GM18502 (cell line): ENCODE results near the gene KIR3DL1.
"Not testable (repeated sequence)": the region's sequence is repeated elsewhere in the genome, so short reads cannot be mapped to it uniquely, and the experiment has no call there.

ENCODE experiments used
- ATAC-seq: cut with Tn5 transposase; IDR thresholded peaks from one replicate; pipeline ENCODE4 v1.9.1; 2021; ENCODE audit warnings: mild to moderate bottlenecking; ENCODE audit not compliant: unreplicated experiment, poor library complexity

KIR3DL1 gene

GRCh38 chr19:54806516-54806838, 9.8 kb upstream of the KIR3DL1 start:
- ATAC-seq = no peak

DNA sequence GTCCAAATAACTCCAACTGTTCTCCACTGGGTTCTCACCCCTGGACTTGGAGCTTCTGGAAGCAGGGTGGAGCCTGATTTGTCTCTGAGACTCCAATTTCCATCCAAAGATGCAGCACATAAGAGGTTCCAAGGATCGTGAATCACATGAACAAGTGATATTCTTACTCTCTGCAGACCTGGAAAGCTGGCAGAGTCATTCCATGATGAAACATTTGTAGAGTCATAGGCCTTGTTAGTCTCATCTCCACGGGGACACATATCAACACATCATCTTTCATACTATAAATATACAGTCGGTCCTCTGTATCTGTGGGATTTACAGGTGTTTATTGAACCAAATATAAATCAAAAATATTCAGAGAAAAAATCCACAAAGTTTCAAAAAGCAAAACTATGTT, 1.7 kb upstream of the KIR3DL1 start:
- ATAC-seq = not testable (repeated sequence)

DNA sequence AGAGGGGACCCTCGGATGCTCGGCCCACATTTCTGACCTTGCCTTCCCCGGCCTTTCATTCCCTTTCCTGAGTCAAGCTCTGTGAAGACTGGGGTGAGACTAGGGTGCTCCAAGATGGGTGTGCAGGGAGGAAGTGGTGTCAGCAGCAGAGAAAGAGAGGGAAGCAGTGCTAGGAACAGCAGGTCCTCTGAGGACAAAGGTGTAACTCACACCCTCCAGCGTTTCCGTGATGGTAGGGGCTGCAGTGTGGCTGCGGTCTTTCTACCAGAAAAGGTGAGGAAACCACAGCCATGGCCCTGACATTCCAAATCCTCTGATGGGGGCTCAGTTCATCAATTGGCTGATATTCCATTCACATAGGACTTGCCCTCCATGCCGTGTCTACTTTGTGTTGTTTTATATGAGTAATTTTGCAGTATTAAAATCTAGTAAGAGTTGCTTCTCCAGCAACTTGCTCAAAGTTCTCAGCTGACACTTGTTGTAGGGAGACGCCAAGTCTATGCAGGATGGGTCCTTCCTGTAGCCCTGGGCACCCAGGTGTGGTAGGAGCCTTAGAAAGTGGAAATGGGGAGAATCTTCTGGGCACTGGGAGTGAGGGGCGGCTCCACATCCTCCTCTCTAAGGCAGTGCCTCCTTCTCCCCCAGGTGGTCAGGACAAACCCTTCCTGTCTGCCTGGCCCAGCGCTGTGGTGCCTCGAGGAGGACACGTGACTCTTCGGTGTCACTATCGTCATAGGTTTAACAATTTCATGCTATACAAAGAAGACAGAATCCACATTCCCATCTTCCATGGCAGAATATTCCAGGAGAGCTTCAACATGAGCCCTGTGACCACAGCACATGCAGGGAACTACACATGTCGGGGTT, 1.6 kb downstream of the KIR3DL1 start:
- ATAC-seq = no peak

- ATAC-seq = not testable (repeated sequence)
Observed at GRCh38 chr19:54824416-54824815, 8.1 kb downstream of the KIR3DL1 start.

- not testable (repeated sequence) for ATAC-seq
Observed at GRCh38 chr19:54825326-54825725, 9.1 kb downstream of the KIR3DL1 start.

DNA sequence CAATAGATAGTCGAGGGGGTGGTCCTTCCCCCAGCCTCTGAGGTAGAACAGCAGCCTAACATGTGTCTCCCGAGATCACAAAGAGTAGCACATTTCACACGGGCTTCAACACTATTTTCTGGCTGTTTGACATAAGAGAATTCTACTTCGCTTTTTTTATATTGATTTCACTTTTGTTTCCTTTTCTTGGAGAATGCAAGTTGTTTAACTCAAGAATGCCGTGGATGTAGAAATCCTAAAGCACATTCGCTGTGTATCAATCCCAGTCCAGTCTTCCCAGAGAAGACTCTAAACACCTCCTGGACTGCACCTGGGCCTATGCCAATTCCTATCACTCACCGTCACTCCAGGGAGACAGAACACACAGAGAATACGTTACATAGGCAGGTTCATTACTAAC, 11.8 kb downstream of the KIR3DL1 start:
- ATAC-seq = not testable (repeated sequence)

DNA sequence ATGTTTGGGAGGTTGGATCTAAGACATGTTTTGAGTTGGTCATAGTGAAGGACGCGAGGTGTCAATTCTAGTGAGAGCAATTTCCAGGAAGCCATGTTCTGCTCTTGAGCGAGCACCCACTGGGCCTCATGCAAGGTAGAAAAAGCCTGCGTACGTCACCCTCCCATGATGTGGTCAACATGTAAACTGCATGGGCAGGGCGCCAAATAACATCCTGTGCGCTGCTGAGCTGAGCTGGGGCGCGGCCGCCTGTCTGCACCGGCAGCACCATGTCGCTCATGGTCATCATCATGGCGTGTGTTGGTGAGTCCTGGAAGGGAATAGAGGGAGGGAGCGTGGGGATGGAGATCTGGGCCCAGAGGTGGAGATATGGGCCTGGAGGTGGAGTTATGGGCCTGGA, 16.2 kb downstream of the KIR3DL1 start, which contains the start of gene KIR2DS4:
TSS of gene KIR2DS4 (plus strand) at position 181 of the 400 bp plus-strand sequence.
- not testable (repeated sequence) for ATAC-seq

- not testable (repeated sequence) for ATAC-seq
Observed at GRCh38 chr19:54835126-54835525, 18.9 kb downstream of the KIR3DL1 start.

GRCh38 chr19:54837522-54837921, 21.3 kb downstream of the KIR3DL1 start:
- ATAC-seq = not testable (repeated sequence)

DNA sequence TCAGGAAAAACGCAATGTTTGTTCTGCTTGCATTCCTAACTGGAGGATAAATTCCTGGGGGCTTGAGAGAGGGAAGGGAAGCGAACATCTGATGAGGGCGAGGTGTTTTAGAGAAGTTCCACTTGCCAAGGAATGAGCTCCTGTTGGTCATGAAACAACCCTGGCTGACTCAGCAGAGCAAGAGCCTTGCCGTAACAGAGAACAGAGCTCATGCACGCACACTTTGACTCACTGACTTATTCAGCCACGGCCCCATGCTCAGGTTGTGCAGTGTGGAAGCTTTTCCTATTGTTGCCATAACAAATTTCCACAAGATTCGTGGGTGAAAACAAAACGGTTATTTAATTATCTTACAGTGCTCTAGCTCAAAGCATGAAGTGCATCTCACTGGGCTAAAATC, 26.9 kb downstream of the KIR3DL1 start:
- not testable (repeated sequence) for ATAC-seq

DNA sequence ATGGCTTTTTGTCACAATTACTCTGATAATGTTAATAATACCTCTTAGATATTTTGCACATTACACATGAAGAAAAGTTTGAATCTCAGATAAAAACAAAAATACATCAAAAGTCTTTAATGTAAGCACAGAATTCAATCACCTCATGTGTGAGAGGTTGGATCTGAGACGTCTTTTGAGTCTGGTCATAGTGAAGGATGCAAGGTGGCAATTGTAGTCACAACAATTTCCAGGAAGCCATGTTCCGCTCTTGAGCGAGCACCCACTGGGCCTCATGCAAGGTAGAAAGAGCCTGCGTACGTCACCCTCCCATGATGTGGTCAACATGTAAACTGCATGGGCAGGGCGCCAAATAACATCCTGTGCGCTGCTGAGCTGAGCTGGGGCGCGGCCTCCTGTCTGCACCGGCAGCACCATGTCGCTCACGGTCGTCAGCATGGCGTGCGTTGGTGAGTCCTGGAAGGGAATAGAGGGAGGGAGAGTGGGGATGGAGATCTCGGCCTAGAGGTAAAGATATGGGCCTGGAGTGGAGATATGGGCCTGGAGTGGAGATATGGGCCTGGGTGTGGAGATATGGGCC, 33.9 kb downstream of the KIR3DL1 start, which contains the start of gene KIR3DL2:
TSS of gene KIR3DL2 (plus strand) at position 383 of the 580 bp plus-strand sequence. CDS start at position 416, 33 bp downstream.
- not testable (repeated sequence) for ATAC-seq

DNA sequence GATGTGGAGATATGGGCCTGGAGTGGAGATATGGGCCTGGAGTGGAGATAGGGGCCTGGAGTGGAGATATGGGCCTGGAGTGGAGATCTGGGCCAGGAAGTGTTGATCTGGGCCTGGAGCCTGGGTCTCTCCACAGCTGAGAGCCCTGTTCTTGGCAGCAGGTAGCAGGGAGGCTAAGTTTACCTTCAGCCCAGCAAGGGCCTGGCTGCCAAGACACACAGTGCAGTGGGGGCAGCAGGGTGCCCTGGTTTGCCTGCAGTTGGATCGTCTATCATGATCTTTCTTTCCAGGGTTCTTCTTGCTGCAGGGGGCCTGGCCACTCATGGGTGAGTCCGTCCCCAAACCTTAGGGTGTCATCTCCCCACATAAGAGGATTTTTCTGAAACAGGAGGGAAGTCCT, 34.7 kb downstream of the KIR3DL1 start:
- no peak for ATAC-seq

GRCh38 chr19:54851353-54851752, 35.1 kb downstream of the KIR3DL1 start:
- ATAC-seq = no peak

DNA sequence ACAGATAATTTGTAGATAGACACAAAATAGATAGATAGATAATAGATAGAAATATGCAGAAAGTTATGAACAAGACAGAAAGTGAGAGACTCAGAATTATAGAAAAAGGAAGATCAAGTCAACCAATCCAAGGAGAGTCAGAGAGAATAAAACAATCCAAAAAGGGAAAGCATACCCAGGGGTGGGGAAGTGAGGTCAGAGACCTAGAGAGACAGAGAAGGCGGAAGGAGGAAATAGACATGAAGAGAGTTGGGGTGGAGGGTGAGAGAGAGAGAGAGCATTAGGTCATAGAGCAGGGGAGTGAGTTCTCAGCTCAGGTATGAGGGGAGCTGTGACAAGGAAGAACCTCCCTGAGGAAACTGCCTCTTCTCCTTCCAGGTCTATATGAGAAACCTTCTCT, 39.0 kb downstream of the KIR3DL1 start:
- ATAC-seq = not testable (repeated sequence)

GRCh38 chr19:54858476-54858875, 42.2 kb downstream of the KIR3DL1 start:
- not testable (repeated sequence) for ATAC-seq

DNA sequence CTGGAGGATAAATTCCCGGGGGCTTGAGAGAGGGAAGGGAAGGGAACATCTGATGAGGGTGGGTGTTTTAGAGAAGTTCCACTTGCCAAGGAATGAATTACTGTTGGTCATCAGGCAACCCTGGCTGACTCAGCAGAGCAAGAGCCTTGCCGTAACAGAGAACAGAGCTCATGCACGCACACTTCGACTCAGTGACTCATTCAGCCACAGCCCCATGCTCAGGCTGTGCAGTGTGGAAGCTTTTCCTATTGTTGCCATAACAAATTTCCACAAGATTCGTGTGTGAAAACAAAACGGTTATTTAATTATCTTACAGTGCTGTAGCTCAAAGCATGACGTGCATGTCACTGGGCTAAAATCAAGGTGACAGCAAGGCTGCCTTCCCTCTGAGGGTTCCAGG, 43.2 kb downstream of the KIR3DL1 start:
- ATAC-seq = not testable (repeated sequence)

DNA sequence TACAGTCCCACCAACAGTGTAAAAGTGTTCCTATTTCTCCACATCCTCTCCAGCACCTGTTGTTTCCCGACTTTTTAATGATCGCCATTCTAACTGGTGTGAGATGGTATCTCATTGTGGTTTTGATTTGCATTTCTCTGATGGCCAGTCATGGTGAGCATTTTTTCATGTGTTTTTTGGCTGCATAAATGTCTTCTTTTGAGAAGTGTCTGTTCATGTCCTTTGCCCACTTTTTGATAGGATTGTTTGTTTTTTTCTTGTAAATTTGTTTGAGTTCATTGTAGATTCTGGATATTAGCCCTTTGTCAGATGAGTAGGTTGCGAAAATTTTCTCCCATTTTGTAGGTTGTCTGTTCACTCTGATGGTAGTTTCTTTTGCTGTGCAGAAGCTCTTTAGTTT, 47.2 kb downstream of the KIR3DL1 start:
- not testable (repeated sequence) for ATAC-seq

- no peak for ATAC-seq
Observed at GRCh38 chr19:54871696-54872095, 55.4 kb downstream of the KIR3DL1 start.

- ATAC-seq = no peak
Observed at GRCh38 chr19:54873990-54874389, 57.7 kb downstream of the KIR3DL1 start, which contains the start of gene FCAR. Gene FCAR (plus strand): TSS chr19:54874235. CDS start chr19:54874290, 55 bp downstream.

GRCh38 chr19:54875506-54875905, 59.2 kb downstream of the KIR3DL1 start:
- no peak for ATAC-seq

- ATAC-seq = no peak
Observed at GRCh38 chr19:54877471-54877870, 61.2 kb downstream of the KIR3DL1 start.
